ENCODE measurements around the gene CD276.

The CD276 gene

DNA sequence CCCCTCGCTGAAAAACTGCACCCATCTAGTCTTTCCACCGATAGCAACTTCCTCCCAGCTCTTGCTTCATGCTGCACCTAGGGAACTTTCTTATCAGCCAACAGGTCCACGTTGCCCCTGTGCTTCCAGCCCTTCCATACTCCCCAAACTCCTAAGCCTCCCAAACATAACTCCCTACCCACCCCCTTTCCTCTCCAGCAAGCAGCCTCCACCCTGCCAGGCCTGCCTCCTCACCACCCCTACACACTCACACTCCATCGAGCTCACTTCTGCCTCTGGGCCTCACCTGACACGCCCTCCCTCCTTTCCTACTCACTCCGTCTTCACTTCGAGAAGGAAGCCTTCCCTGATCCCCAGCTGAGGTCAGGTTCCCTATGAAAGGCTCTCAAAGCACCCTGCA, 60.9 kb downstream of the CD276 start:
- Histone ChIP-seq H3K79me2 (no peaks in the 10 kb centered on the region), H3K27ac (no peak overlapping the region)

GRCh38 chr15:73746261-73746660, 62.1 kb downstream of the CD276 start:
- Histone ChIP-seq H3K36me3 (ENCODE audit: control insufficient read depth, insufficient read depth, low read length) (no peaks in the 10 kb centered on the region), H3K9ac (no peak overlapping the region), H2AFZ (no peak overlapping the region), H3K4me1 (no peaks in the 10 kb centered on the region), H3K4me2 (ENCODE audit: low read length) (no peak overlapping the region), H3K79me2 (no peaks in the 10 kb centered on the region), H3K9me3 (ENCODE audit: control insufficient read depth, low read length) (no peaks in the 10 kb centered on the region), H3K27me3 (ENCODE audit: control insufficient read depth, insufficient read depth, low read length) (no peaks in the 10 kb centered on the region), H3K4me3 (ENCODE audit: low read depth, low read length) (no peak overlapping the region), H3K27ac (no peak overlapping the region)
- no peak for TF ChIP-seq CTCF (IDR thresholded peaks at IDR 0.05)

More for the DNA sequence above, 60.9 kb downstream of the CD276 start:
- H3K4me1 ChIP-seq = no peaks in the 10 kb centered on the region
- no peak overlapping the region for H3K4me2 ChIP-seq (ENCODE audit: low read length)
- no peaks in the 10 kb centered on the region for H3K9me3 ChIP-seq (ENCODE audit: control insufficient read depth, low read length)
- no peak overlapping the region for H3K9ac ChIP-seq
- H3K4me3 ChIP-seq (ENCODE audit: low read depth, low read length) = no peak overlapping the region
- no peak overlapping the region for H2AFZ ChIP-seq
- no peak for TF ChIP-seq CTCF (IDR thresholded peaks at IDR 0.05)
- no peaks in the 10 kb centered on the region for H3K36me3 ChIP-seq (ENCODE audit: control insufficient read depth, insufficient read depth, low read length)
- no peaks in the 10 kb centered on the region for H3K27me3 ChIP-seq (ENCODE audit: control insufficient read depth, insufficient read depth, low read length)

- Histone ChIP-seq H3K27ac (no peak overlapping the region), H3K36me3 (ENCODE audit: control insufficient read depth, insufficient read depth, low read length) (no peaks in the 10 kb centered on the region), H3K9ac (no peak overlapping the region), H3K4me2 (ENCODE audit: low read length) (no peak overlapping the region), H3K9me3 (ENCODE audit: control insufficient read depth, low read length) (no peaks in the 10 kb centered on the region), H2AFZ (no peak overlapping the region), H3K27me3 (ENCODE audit: control insufficient read depth, insufficient read depth, low read length) (no peaks in the 10 kb centered on the region), H3K79me2 (no peaks in the 10 kb centered on the region), H3K4me1 (no peaks in the 10 kb centered on the region), H3K4me3 (ENCODE audit: low read depth, low read length) (no peak overlapping the region)
- no peak for TF ChIP-seq CTCF (IDR thresholded peaks at IDR 0.05)
Observed at GRCh38 chr15:73746883-73747282, 62.7 kb downstream of the CD276 start.

DNA sequence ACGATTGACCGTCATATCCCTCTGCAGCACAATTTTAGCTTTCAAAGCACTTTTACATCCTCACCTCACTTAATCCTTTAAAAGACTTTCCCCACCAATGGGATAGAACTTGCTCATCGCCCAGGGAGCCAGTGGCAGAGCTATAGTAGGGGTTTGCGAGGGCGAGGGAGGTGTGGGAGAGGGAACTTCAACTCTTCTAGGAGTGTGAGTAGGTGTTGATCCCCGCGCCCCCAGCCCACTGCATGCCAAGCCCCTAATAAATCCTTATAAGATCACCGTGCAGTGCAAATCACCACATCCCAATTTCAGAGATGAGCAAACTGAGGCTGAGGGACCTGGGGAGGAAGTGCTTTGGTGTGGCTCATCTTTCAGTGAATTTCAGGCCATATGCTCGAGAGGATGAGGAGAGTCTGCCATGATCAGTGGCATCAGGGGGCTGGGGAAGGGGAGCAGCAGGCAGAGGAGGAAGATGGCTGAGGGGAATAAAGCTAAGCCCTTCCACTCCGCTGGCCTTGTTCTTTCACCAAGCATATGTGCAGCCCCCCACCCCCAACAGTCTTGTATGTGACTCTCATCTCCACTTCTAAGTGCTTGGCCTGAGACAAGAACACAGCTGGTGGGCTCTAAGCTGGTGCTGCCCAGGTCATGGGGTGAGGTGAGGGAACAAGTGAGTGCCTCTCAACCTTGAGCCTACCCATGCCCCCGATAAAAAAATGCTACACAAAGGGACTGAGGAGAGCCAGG, 63.8 kb downstream of the CD276 start:
- Histone ChIP-seq H3K27ac (no peak overlapping the region), H3K4me1 (no peaks in the 10 kb centered on the region), H3K79me2 (no peaks in the 10 kb centered on the region), H3K4me2 (ENCODE audit: low read length) (no peak overlapping the region), H3K36me3 (ENCODE audit: control insufficient read depth, insufficient read depth, low read length) (no peaks in the 10 kb centered on the region), H3K9me3 (ENCODE audit: control insufficient read depth, low read length) (no peaks in the 10 kb centered on the region), H3K27me3 (ENCODE audit: control insufficient read depth, insufficient read depth, low read length) (no peaks in the 10 kb centered on the region), H3K4me3 (ENCODE audit: low read depth, low read length) (no peak overlapping the region), H2AFZ (no peak overlapping the region), H3K9ac (no peak overlapping the region)
- TF ChIP-seq CTCF (IDR thresholded peaks at IDR 0.05) = no peak

- Histone ChIP-seq H3K4me3 (ENCODE audit: low read depth, low read length) (no peak overlapping the region), H3K36me3 (ENCODE audit: control insufficient read depth, insufficient read depth, low read length) (no peaks in the 10 kb centered on the region), H3K9me3 (ENCODE audit: control insufficient read depth, low read length) (no peaks in the 10 kb centered on the region), H3K79me2 (no peaks in the 10 kb centered on the region), H3K27ac (no peak overlapping the region), H3K4me2 (ENCODE audit: low read length) (no peak overlapping the region), H3K4me1 (no peaks in the 10 kb centered on the region), H2AFZ (no peak overlapping the region), H3K27me3 (ENCODE audit: control insufficient read depth, insufficient read depth, low read length) (no peaks in the 10 kb centered on the region), H3K9ac (no peak overlapping the region)
- no peak for TF ChIP-seq CTCF (IDR thresholded peaks at IDR 0.05)
Observed at GRCh38 chr15:73748730-73749129, 64.5 kb downstream of the CD276 start.

Measured in parathyroid adenoma (tissue), 2 donors.